Body of pancreas (tissue), 4 donors: ENCODE measurements around the gene CCDC12. TPM values are rescaled to one million over a fixed set of nuclear protein-coding genes. Genes with fewer than 3 reads are reported as not detected.

Experiments used
- ATAC-seq: fragments of 150-250 bp; one replicate; pipeline ENCODE4 v1.9.1; 2016
- DNase-seq, 4 donors: peaks; one replicate each; pipeline ENCODE4 v3.0.0-alpha.2; 2019
- H3K27ac ChIP-seq, 4 donors: fragments of 200-600 bp; sonication (generic); 1 replicate in 3 of 4; 2 replicates in 1 of 4; pipeline versions ENCODE4 v1.5.1 to v1.6.1; 2016 to 2019; ENCODE audit warnings: mild to moderate bottlenecking in 1 of 4, mixed read lengths in 1 of 4, moderate library complexity in 1 of 4
- H3K27me3 ChIP-seq, 2 donors: fragments of 200-600 bp; sonication (generic); one replicate each; pipeline ENCODE4 v1.6.0; 2016; ENCODE audit warnings: mild to moderate bottlenecking in 1 of 2
- H3K36me3 ChIP-seq, 2 donors: fragments of 200-600 bp; sonication (generic); replicated peaks in 1 of 2; 2 replicates each; pipeline ENCODE4 v1.5.1; 2016; ENCODE audit warnings: low read depth in 2 of 2; ENCODE audit not compliant: insufficient read depth in 1 of 2
- H3K4me1 ChIP-seq: fragments of 200-600 bp; sonication (generic); one replicate; pipeline ENCODE4 v1.6.0; 2016
- H3K4me3 ChIP-seq, 2 donors: fragments of 200-600 bp; sonication (generic); 1 replicate in 1 of 2; 2 replicates in 1 of 2; pipeline ENCODE4 v1.5.1; 2016 to 2019
- H3K9me3 ChIP-seq, 3 donors: fragments of 200-600 bp; sonication (generic); 1 replicate in 2 of 3; 2 replicates in 1 of 3; pipeline ENCODE4 v1.5.1; 2016
- CTCF ChIP-seq, 7 experiments: fragments of 450-650 bp in 4 of 7; fragments of 200-600 bp in 3 of 7; sonication (generic) in 3 of 7; IDR thresholded peaks; one replicate each; pipeline ENCODE4 v1.5.1; 2016 to 2019; ENCODE audit warnings: antibody characterized with exemption in 7 of 7
- POLR2A ChIP-seq, 3 donors: fragments of 450-650 bp; IDR thresholded peaks; one replicate each; pipeline ENCODE4 v1.6.1; 2016; ENCODE audit warnings: antibody characterized with exemption in 3 of 3, mild to moderate bottlenecking in 2 of 3
- WGBS, 2 donors: methylation state at CpG; one replicate each; pipeline ENCODE4 v1.1.5; 2017; 5-methylcytosine and 5-hydroxymethylcytosine counted together
- intact Hi-C: fragments of 100-400 bp; cut with DNase I; formaldehyde crosslinking; loops from one replicate; pipeline ENCODE4 v1.15.1; 2023
- total RNA-seq, 2 donors: library from RNA; depleted of rRNA; stranded (reverse); fragments of >200 nt; gene quantifications; one replicate each; pipeline ENCODE4 v1.1.0, GENCODE V29; 2016

The CCDC12 gene
- total RNA-seq, 2 donors from 2014 or later = 25.4 to 67.2 TPM

- DNase-seq = peak in 2 of 4 donors; percentile 0 to 7
- TF ChIP-seq POLR2A (IDR thresholded peaks at IDR 0.05) (no peak), CTCF (IDR thresholded peaks at IDR 0.05) (no peak)
- WGBS, 2 donors = 93 to 96% methylated on average over 3 to 7 of the region's 7 CpGs
- Histone ChIP-seq H3K36me3 (peaks cover 5 to 48% of the 10 kb centered on the region in 2 donors), H3K4me1 (peaks cover 24% of the 10 kb centered on the region), H3K4me3 (no peak overlapping the region), H3K27ac (no peak overlapping the region), H3K9me3 (no peaks in the 10 kb centered on the region), H3K27me3 (no peaks in the 10 kb centered on the region)
- intact Hi-C loops = loop anchor here (5.0 kb wide), 1 partner anchor 75 kb away; no protein-coding TSS in a partner anchor
- no peak for ATAC-seq
These were observed 54.7 kb downstream of the CCDC12 start for GRCh38 chr3:46921871-46922271.

- no peaks in the 10 kb centered on the region for H3K27me3 ChIP-seq
- intact Hi-C loops = loop anchor here (5.0 kb wide), 1 partner anchor 76 kb away; no protein-coding TSS in a partner anchor
These were observed 55.5 kb downstream of the CCDC12 start for GRCh38 chr3:46921041-46921440.

GRCh38 chr3:46918634-46919033 lies 57.9 kb downstream of the CCDC12 start:
- Histone ChIP-seq H3K4me3 (no peak overlapping the region), H3K27ac (no peak overlapping the region), H3K36me3 (peaks cover under 1 to 39% of the 10 kb centered on the region in 2 donors), H3K27me3 (no peaks in the 10 kb centered on the region), H3K4me1 (peaks cover 2% of the 10 kb centered on the region), H3K9me3 (no peaks in the 10 kb centered on the region)
- WGBS, 2 donors = 88 to 90% methylated on average over 4 of the region's 4 CpGs
- ATAC-seq = no peak
- TF ChIP-seq CTCF (IDR thresholded peaks at IDR 0.05) = no peak
- TF ChIP-seq POLR2A (IDR thresholded peaks at IDR 0.05) = no peak
- no peak for DNase-seq
- intact Hi-C loops = no loop called here

More at GRCh38 chr3:46921041-46921440, 55.5 kb downstream of the CCDC12 start:
- Histone ChIP-seq H3K36me3 (peaks cover 5 to 49% of the 10 kb centered on the region in 2 donors), H3K4me3 (no peak overlapping the region), H3K9me3 (no peaks in the 10 kb centered on the region), H3K27ac (no peak overlapping the region), H3K4me1 (peaks cover 16% of the 10 kb centered on the region)
- WGBS, 2 donors = 80 to 93% methylated on average over 3 to 4 of the region's 4 CpGs
- DNase-seq (peak in 2 of 4 donors; percentile 3 to 6), ATAC-seq (no peak)
- no peak for TF ChIP-seq POLR2A (IDR thresholded peaks at IDR 0.05)
- no peak for TF ChIP-seq CTCF (IDR thresholded peaks at IDR 0.05)

GRCh38 chr3:46918202-46918601 lies 58.3 kb downstream of the CCDC12 start:
- H3K9me3 ChIP-seq = no peaks in the 10 kb centered on the region
- H3K27me3 ChIP-seq = no peaks in the 10 kb centered on the region
- no peaks in the 10 kb centered on the region for H3K4me1 ChIP-seq
- H3K36me3 ChIP-seq = peaks cover 0 to 39% of the 10 kb centered on the region in 2 donors
- DNase-seq (no peak), ATAC-seq (no peak)
- no peak overlapping the region for H3K4me3 ChIP-seq
- WGBS, 2 donors = 90 to 94% methylated on average over 1 of the region's 1 CpG
- no peak overlapping the region for H3K27ac ChIP-seq
- TF ChIP-seq POLR2A (IDR thresholded peaks at IDR 0.05) (no peak), CTCF (IDR thresholded peaks at IDR 0.05) (no peak)
- intact Hi-C loops = no loop called here

GRCh38 chr3:46917257-46917656 lies 59.3 kb downstream of the CCDC12 start:
- WGBS, 2 donors = 92 to 100% methylated on average over 3 of the region's 3 CpGs
- TF ChIP-seq CTCF (IDR thresholded peaks at IDR 0.05) (no peak), POLR2A (IDR thresholded peaks at IDR 0.05) (no peak)
- ATAC-seq = no peak
- DNase-seq = peak in 1 of 4 donors; percentile 11
- Histone ChIP-seq H3K27ac (no peak overlapping the region), H3K36me3 (peaks cover 0 to 30% of the 10 kb centered on the region in 2 donors), H3K4me1 (no peaks in the 10 kb centered on the region), H3K9me3 (no peaks in the 10 kb centered on the region), H3K4me3 (no peak overlapping the region), H3K27me3 (no peaks in the 10 kb centered on the region)
- intact Hi-C loops = no loop called here
